IMR-90 (cell line): ENCODE results near the gene XPC. TPM values are rescaled to one million over a fixed set of nuclear protein-coding genes. Genes with fewer than 3 reads are reported as not detected.

Experiments used
- ATAC-seq: fragments of 200-7000 bp; cut with Tn5 transposase; 2 replicates; pipeline ENCODE4 v1.9.1; 2020; ENCODE audit warnings: low read depth, mild to moderate bottlenecking, moderate library complexity
- BruUV-seq: library from RNA; stranded (reverse); fragments of 400-500 nt; replicated peaks from 2 replicates; lab custom pipeline; 2021; lab: Mats Ljungman, UMichigan
- CTCF ChIA-PET: fragments of 300-600 bp; formaldehyde crosslinking; extraction: SDS; loops from one replicate; lab custom pipeline; 2021; ENCODE audit warnings: antibody characterized with exemption; lab: Yijun Ruan, JAX
- POLR2A ChIA-PET: fragments of 300-600 bp; sonication (Branson Sonifier 250); formaldehyde crosslinking; loops from one replicate; lab custom pipeline; 2022; ENCODE audit warnings: antibody characterized with exemption; ENCODE audit not compliant: unreplicated experiment; lab: Charles Lee
- DNase-seq: peaks from one replicate; pipeline ENCODE4 v3.0.0; 2013
- H2AFZ ChIP-seq: replicated peaks from 2 replicates; pipeline ENCODE3; 2013; ENCODE audit warnings: low read length, mild to moderate bottlenecking; ENCODE audit not compliant: poor library complexity
- H2AK5ac ChIP-seq: 2 replicates; pipeline ENCODE4 v1.6.1; 2013; ENCODE audit warnings: low read depth, low read length, inconsistent platforms
- H2AK9ac ChIP-seq: replicated peaks from 2 replicates; pipeline ENCODE3; 2013; ENCODE audit warnings: mild to moderate bottlenecking, low read depth, low read length, moderate library complexity; ENCODE audit not compliant: poor library complexity
- H2BK120ac ChIP-seq: 2 replicates; pipeline ENCODE4 v1.6.1; 2013; ENCODE audit warnings: low read depth, low read length, inconsistent platforms
- H2BK15ac ChIP-seq: 3 replicates; pipeline ENCODE4 v1.6.1; 2013; ENCODE audit warnings: low read depth, low read length, inconsistent platforms
- H2BK20ac ChIP-seq: 2 replicates; pipeline ENCODE4 v1.6.1; 2013; ENCODE audit warnings: low read depth, mild to moderate bottlenecking, inconsistent platforms, low read length, moderate library complexity
- H2BK5ac ChIP-seq: 2 replicates; pipeline ENCODE4 v1.6.1; 2013; ENCODE audit warnings: mild to moderate bottlenecking, low read depth, low read length, inconsistent platforms; ENCODE audit not compliant: poor library complexity, severe bottlenecking
- H3K14ac ChIP-seq: replicated peaks from 2 replicates; pipeline ENCODE4 v1.6.1; 2013; ENCODE audit warnings: low read depth, low read length, inconsistent platforms
- H3K18ac ChIP-seq: 2 replicates; pipeline ENCODE4 v1.6.1; 2013; ENCODE audit warnings: low read depth, low read length, control low read depth
- H3K23ac ChIP-seq: 2 replicates; pipeline ENCODE4 v1.6.1; 2013; ENCODE audit warnings: low read depth, low read length, inconsistent platforms
- H3K27ac ChIP-seq: 2 replicates; pipeline ENCODE4 v1.5.1; 2013; ENCODE audit warnings: mild to moderate bottlenecking, control low read depth, low read length; ENCODE audit not compliant: insufficient read depth
- H3K27me3 ChIP-seq: 2 replicates; pipeline ENCODE4 v1.6.1; 2013; ENCODE audit warnings: low read length; ENCODE audit not compliant: control insufficient read depth, insufficient read depth
- H3K36me3 ChIP-seq: 2 replicates; pipeline ENCODE4 v1.6.1; 2013; ENCODE audit warnings: low read length, mixed read lengths; ENCODE audit not compliant: control insufficient read depth, insufficient read depth
- H3K4ac ChIP-seq: 2 replicates; pipeline ENCODE4 v1.6.1; 2013; ENCODE audit warnings: low read depth, low read length, inconsistent platforms
- H3K4me1 ChIP-seq: 2 replicates; pipeline ENCODE4 v1.6.1; 2013; ENCODE audit warnings: low read length, mixed read lengths; ENCODE audit not compliant: control insufficient read depth, insufficient read depth
- H3K4me2 ChIP-seq: 2 replicates; pipeline ENCODE4 v1.6.1; 2013; ENCODE audit warnings: low read depth, mild to moderate bottlenecking, control low read depth, low read length, moderate library complexity
- H3K4me3 ChIP-seq: 2 replicates; pipeline ENCODE4 v1.5.1; 2013; ENCODE audit warnings: low read depth, mild to moderate bottlenecking, control low read depth, low read length, moderate library complexity; ENCODE audit not compliant: insufficient read depth
- H3K56ac ChIP-seq: 2 replicates; pipeline ENCODE4 v1.6.1; 2013; ENCODE audit warnings: low read length, inconsistent platforms; ENCODE audit not compliant: insufficient read depth; ENCODE audit errors: extremely low read depth
- H3K79me1 ChIP-seq, 2 experiments: 2 replicates each; pipeline ENCODE4 v1.6.1; 2013; ENCODE audit warnings: low read length in 2 of 2, inconsistent platforms in 1 of 2, low read depth in 1 of 2
- H3K9ac ChIP-seq: 2 replicates; pipeline ENCODE4 v1.6.1; 2013; ENCODE audit warnings: low read depth, low read length, control low read depth
- H3K9me1 ChIP-seq: 2 replicates; pipeline ENCODE4 v1.6.1; 2013; ENCODE audit warnings: low read length, inconsistent platforms; ENCODE audit not compliant: insufficient read depth
- H3K9me3 ChIP-seq: 2 replicates; pipeline ENCODE4 v1.6.1; 2013; ENCODE audit warnings: low read length; ENCODE audit not compliant: control insufficient read depth, insufficient read depth
- H4K20me1 ChIP-seq: 2 replicates; pipeline ENCODE4 v1.6.1; 2013; ENCODE audit warnings: low read length, inconsistent platforms; ENCODE audit not compliant: insufficient read depth
- H4K5ac ChIP-seq: 2 replicates; pipeline ENCODE4 v1.6.1; 2013; ENCODE audit warnings: mild to moderate bottlenecking, low read depth, low read length, control low read depth
- H4K8ac ChIP-seq, 2 experiments: 2 replicates each; pipeline ENCODE4 v1.6.1; 2013; ENCODE audit warnings: low read depth in 2 of 2, low read length in 2 of 2, control low read depth in 1 of 2, inconsistent platforms in 1 of 2
- H4K91ac ChIP-seq: 2 replicates; pipeline ENCODE4 v1.6.1; 2013; ENCODE audit warnings: low read depth, low read length, inconsistent platforms; ENCODE audit not compliant: insufficient read depth
- BHLHE40 ChIP-seq: fragments of 150-350 bp; IDR thresholded peaks from 2 replicates; pipeline ENCODE4 v1.6.1; 2016; ENCODE audit warnings: mild to moderate bottlenecking, low read depth, low read length
- CEBPB ChIP-seq: IDR thresholded peaks from 2 replicates; pipeline ENCODE4 v1.6.1; 2012; ENCODE audit warnings: low read depth, low read length, improper control_type of control experiment
- CHD1 ChIP-seq: IDR thresholded peaks from 2 replicates; pipeline ENCODE4 v1.6.1; 2012; ENCODE audit warnings: low read depth, low read length, improper control_type of control experiment
- FOS ChIP-seq: fragments of 150-350 bp; IDR thresholded peaks from 2 replicates; pipeline ENCODE4 v1.6.1; 2016; ENCODE audit warnings: low read depth, low read length
- MAZ ChIP-seq: IDR thresholded peaks from 2 replicates; pipeline ENCODE4 v1.6.1; 2012; ENCODE audit warnings: low read depth, mild to moderate bottlenecking, low read length, improper control_type of control experiment, moderate library complexity, borderline replicate concordance
- MXI1 ChIP-seq: IDR thresholded peaks from 2 replicates; pipeline ENCODE4 v1.6.1; 2012; ENCODE audit warnings: low read depth, mild to moderate bottlenecking, low read length, moderate library complexity, borderline replicate concordance
- NFE2L2 ChIP-seq: fragments of 150-350 bp; IDR thresholded peaks from 2 replicates; pipeline ENCODE4 v1.6.1; 2016; ENCODE audit warnings: low read depth, mild to moderate bottlenecking, low read length
- RAD21 ChIP-seq: IDR thresholded peaks from 2 replicates; pipeline ENCODE4 v1.6.1; 2012; ENCODE audit warnings: low read length, improper control_type of control experiment
- RCOR1 ChIP-seq: IDR thresholded peaks from 2 replicates; pipeline ENCODE4 v1.6.1; 2012; ENCODE audit warnings: mild to moderate bottlenecking, low read length, improper control_type of control experiment; ENCODE audit not compliant: insufficient replicate concordance
- RFX5 ChIP-seq: IDR thresholded peaks from 2 replicates; pipeline ENCODE4 v1.8.0; 2012; ENCODE audit warnings: low read depth, mild to moderate bottlenecking, low read length, moderate library complexity
- SMC3 ChIP-seq: fragments of 150-350 bp; IDR thresholded peaks from 2 replicates; pipeline ENCODE4 v1.6.1; 2016; ENCODE audit warnings: low read depth, mild to moderate bottlenecking, antibody characterized with exemption, low read length, moderate library complexity
- WGBS, 2 experiments: methylation state at CpG; one replicate each; pipeline versions ENCODE4 v1.1.5 to v1.1.7; 2013; ENCODE audit warnings: missing lambda C conversion rate in 2 of 2; ENCODE audit not compliant: insufficient read length in 1 of 2; ENCODE audit errors: extremely low coverage in 2 of 2; 5-methylcytosine and 5-hydroxymethylcytosine counted together
- dilution Hi-C: fragments of 300-500 bp; cut with HindIII; formaldehyde crosslinking; loops from one replicate; pipeline ENCODE4 v1.14.3; 2018; ENCODE audit warnings: low sequenced_read_pairs; ENCODE audit not compliant: unreplicated experiment
- in situ Hi-C: fragments of 300-500 bp; cut with MboI; formaldehyde crosslinking; loops from 3 replicates; pipeline ENCODE4 v1.14.3; 2019; ENCODE audit warnings: low sequenced_read_pairs, inconsistent platforms, mixed read lengths
- intact Hi-C: fragments of 100-400 bp; cut with micrococcal nuclease; formaldehyde crosslinking; loops from 2 replicates; pipeline ENCODE4 v1.10.0; 2022
- polyA plus RNA-seq, 3 experiments: library from polyadenylated mRNA; depleted of rRNA; stranded (reverse); fragments of >200 nt; gene quantifications; 2 replicates each; pipeline ENCODE4 v1.2.3, GENCODE V29; 2012; ENCODE audit warnings: low replicate concordance in 1 of 3
- total RNA-seq: library from RNA; depleted of rRNA; stranded (reverse); fragments of >200 nt; gene quantifications from 2 replicates; pipeline ENCODE4 v1.2.3, GENCODE V29; 2012

Gene XPC
- total and polyA plus RNA-seq, 2 of the 4 experiments (the other 2 are of a cell fraction): 30.9 to 48.8 TPM

DNA sequence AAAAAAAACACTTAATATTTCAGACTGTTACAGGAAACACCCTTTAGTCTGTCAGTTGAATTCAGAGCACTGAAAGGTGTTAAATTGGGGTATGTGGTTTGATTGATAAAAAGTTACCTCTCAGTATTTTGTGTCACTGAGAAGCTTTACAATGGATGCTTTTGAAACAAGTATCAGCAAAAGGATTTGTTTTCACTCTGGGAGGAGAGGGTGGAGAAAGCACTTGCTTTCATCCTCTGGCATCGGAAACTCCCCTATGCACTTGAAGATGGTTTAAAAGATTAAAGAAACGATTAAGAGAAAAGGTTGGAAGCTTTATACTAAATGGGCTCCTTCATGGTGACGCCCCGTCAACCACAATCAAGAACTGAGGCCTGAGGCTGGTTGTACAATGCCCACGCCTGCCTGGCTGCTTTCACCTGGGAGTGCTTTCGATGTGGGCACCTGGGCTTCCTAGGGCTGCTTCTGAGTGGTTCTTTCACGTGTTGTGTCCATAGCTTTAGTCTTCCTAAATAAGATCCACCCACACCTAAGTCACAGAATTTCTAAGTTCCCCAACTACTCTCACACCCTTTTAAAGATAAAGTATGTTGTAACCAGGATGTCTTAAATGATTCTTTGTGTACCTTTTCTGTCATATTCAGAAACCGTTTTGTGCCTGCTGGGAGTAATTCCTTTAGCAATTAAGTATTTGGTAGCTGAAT lies 35.7 kb downstream of the XPC start:
- no peak for DNase-seq
- CTCF ChIA-PET: interaction anchor here (0.7 kb wide), 2 partner anchors 36 to 93 kb away, joined by 3 to 4 read pairs; no protein-coding TSS in a partner anchor
- Histone ChIP-seq H2AK9ac (no peak overlapping the region), H2BK5ac (peak overlapping the region; percentile 98), H2BK15ac (peak overlapping the region; percentile 13; the same call in 1 of the 3 replicates), H3K18ac (peak overlapping the region; percentile 65; the same call in 1 of the 2 replicates), H3K36me3 (peaks cover 60% of the 10 kb centered on the region), H3K4me3 (no peak overlapping the region), H2BK120ac (peak overlapping the region; percentile 60), H3K27ac (peak overlapping the region; percentile 91), H2AFZ (no peak overlapping the region), H3K9me3 (no peaks in the 10 kb centered on the region), H2AK5ac (peak overlapping the region; percentile 59; the same call in 1 of the 2 replicates), H4K20me1 (peaks cover 7% of the 10 kb centered on the region), H4K5ac (peak overlapping the region; percentile 34), H3K4me2 (no peak overlapping the region), H3K14ac (peak overlapping the region; percentile 61), H3K9ac (peak overlapping the region; percentile 49), H4K91ac (peak overlapping the region; percentile 81), H2BK20ac (peak overlapping the region; percentile 65), H3K9me1 (peaks cover 28% of the 10 kb centered on the region; the same call in 1 of the 2 replicates), H3K56ac (peak overlapping the region; percentile 41; the same call in 1 of the 2 replicates), H3K4ac (peak overlapping the region; percentile 75), H3K23ac (peak overlapping the region; percentile 45), H3K4me1 (peaks cover 29% of the 10 kb centered on the region), H3K27me3 (no peaks in the 10 kb centered on the region), H3K79me1 (peaks cover 0 to 19% of the 10 kb centered on the region in 2 experiments; a peak in 1 of 4 replicates), H4K8ac (peak overlapping the region; percentile 24 to 49; a peak in 1 of 4 replicates)
- 93% methylated on average over 3 of the region's 8 CpGs; no CpG with 5 or more reads in 1 of the 2 experiments for WGBS, 2 experiments
- in situ Hi-C loops (loop anchor here (25.0 kb wide), 1 partner anchor 105 kb away; no protein-coding TSS in a partner anchor), intact Hi-C loops (no loop called here), dilution Hi-C loops (no loop called here)
- TSS peak; percentile 85 for BruUV-seq
- no peak for ATAC-seq
- TF ChIP-seq RAD21 (no peak), RCOR1 (no peak), MXI1 (no peak), RFX5 (no peak), BHLHE40 (no peak), MAZ (no peak), FOS (no peak), CEBPB (no peak), CHD1 (no peak), NFE2L2 (no peak), SMC3 (no peak)
- POLR2A ChIA-PET: no interaction called here
